NCI-H1417 treated with DMSO at 0.1 percent for 48 hours (cell line): Measurements from ENCODE around the gene SPC25.
"Not testable (repeated sequence)": the region's sequence is repeated elsewhere in the genome, so short reads cannot be mapped to it uniquely, and the experiment has no call there.

ENCODE experiments used
- DNase-seq: peaks from one replicate; lab custom pipeline; 2025; lab: John Stamatoyannopoulos, UW

SPC25 gene

DNA sequence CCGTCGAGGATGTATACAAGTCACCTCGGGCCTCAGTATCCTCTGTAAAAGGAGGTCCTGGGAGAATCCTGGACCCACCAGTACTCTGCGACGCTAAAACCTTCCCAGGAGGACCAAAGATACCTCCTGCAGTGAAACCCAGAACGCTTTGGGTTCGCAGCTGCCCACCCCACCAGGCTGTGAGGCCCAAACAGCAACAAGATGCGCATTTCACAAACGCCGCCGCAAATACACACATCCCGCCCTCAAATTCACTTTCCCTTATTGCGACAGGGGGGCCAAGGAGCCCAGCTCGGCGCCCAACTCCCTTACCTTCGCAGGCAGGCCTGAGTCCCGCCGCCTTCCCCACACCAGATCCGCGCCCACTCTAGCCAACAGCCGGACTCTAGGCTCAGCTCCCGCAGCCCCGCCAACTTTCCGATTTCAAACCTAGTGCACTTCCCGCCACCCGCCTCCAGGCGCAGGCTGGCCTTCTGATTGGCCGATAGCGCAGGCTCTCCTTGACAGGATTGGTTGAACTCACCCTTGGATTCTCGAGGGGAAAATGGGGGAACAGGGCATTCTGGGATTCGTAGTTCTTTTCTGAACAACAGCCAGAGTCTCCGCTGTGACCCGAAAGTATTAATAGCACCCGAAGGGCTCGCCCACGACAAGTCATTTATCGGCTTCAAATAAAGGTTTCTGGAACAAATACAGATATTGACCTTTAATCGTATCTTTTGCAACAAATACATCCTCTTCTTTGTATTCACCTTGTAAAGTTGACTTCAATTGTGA lies at the start of gene SPC25:
SPC25 (minus strand) TSS at position 425 of the 777 bp plus-strand sequence. CDS start 911 bp downstream, outside the sequence.
- DNase-seq: no peak

- no peak for DNase-seq
Observed at GRCh38 chr2:168939918-168940317, 49.7 kb upstream of the SPC25 start.

- DNase-seq: no peak
Observed at GRCh38 chr2:168939061-168939460, 48.8 kb upstream of the SPC25 start.

- DNase-seq: no peak
Observed at GRCh38 chr2:168935810-168936581, 45.8 kb upstream of the SPC25 start.

- no peak for DNase-seq
Observed at GRCh38 chr2:168934826-168935225, 44.6 kb upstream of the SPC25 start.

DNA sequence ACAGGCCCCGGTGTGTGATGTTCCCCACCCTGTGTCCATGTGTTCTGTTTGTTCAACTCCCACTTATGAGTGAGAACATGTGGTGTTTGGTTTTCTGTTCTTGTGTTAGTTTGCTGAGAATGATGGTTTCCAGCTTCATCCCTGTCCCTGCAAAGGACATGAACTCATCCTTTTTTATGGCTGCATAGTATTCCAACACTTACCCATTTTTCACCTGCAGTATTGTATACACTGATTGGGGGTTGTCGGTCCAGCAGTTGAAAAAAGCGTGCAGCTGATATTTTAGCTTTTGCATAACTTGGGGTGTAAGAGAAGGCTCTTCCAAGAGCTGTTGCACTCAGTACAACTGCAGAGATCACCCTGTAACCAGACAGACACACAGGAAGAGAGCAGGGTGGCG lies 41.9 kb upstream of the SPC25 start:
- not testable (repeated sequence) for DNase-seq

DNA sequence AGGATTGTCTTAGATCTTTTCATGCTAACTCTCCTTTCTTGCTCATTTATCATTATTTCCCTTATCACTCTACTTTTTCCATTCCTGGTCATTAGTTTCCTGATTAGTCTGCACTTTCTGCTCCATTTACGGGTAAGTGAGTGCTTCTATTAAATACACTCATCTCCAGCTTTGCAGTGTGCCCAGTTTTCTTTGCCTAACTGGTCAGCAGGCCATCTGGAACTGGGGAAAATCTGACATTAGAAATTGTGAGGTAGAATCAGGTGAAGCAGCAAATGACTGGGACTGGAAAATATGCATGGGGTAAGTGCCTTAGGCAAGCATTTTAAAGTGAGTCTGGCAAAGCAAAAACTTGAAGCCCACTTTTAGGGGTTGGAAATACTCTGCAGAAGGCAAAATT lies 40.0 kb upstream of the SPC25 start:
- DNase-seq: no peak

DNA sequence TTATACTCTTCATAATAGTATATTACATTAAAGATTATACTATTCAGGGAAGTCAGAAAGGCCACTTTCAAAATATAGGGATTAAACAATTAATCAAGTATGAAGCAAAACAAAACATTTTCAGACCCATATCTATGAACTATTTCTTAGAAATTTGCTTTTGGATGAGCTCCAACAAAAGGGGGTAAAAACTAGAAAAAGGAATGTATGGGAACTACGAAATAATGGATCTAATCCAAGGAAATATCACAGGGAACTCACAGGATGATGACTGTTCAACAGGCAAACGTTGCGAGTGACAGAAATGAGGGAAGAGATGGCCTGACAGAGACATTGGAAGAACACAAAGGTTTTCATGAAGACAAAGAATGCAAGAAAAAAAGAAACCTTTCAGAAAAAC lies 38.8 kb upstream of the SPC25 start:
- DNase-seq: no peak

- no peak for DNase-seq
Observed at GRCh38 chr2:168928113-168928831, 38.0 kb upstream of the SPC25 start.

DNA sequence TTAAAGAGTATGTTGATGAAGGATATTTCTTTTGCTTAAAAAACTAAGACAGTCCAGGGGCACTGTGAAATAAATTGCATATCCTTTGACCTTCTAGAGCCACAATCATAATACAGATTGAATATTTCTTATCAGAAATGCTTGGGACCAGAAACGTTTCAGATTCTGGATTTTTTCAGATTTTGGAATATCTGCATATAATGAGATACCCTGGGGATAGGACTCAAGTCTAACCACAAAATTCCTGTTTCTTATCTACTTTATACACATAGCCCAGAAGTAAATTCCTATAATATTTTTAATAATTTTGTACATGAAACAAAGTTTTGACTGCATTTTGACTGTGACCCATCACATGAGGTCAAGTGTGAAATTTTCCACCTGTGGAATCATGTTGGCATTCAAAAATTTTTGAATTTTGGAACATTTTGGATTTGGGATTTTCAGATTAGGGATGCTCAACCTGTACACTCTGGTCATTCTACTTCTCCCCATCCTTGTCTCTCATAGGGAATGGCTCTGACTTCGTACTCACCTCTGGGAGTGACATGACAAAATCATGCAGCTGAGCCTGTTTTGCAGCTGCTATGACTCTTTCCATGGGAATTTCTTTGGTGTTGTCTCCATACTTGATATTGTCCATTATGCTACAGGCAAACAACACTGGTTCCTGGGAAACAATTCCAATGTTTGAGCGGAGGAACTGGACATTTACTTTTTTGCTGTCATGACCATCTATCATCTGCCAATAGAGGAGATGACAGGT lies 36.6 kb upstream of the SPC25 start:
- no peak for DNase-seq

DNA sequence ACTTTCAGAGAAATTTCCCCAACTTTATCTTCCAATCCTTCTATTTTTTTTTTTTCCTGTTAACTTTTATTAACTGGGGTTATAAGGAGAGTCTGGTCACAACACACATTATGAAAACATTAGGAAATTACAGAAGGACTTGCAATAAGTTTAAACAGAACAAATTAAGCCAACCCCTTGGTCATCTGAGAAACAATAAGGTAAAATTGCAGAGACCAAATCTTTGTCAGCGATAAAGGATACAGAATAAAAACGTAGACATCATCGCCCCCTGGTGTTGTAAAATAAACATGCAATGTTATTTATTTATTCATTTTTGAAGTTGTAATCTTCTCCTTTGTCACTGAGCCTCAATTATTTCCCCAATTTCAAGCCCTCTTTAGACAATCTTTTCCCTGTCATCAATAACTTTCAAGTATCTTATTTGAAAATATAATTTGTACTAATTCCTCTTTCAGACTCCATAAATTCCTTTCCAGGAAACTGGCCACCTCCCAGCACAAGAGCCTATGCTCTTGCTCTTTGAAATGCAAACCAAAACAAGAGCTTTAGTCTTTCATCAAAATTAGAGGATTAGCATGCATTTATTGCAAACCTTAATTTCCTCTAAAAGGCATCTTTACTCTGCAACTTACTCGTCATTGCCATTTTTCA lies 30.4 kb upstream of the SPC25 start:
- no peak for DNase-seq

DNA sequence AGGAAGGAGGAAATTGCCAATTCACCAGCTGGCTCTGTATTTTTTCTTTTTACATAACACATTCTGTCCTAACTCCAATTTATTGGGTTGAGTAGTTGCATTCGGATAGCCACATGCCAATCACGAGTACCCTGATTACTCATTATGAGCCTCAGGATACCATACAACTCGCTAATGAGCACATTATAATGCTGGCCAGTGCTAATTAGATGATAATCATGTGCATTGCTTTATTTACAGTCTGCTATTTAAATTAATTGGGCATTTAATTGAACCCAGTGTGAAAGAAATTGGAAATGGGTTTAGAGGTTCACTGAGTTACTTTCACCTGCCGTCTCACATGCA lies 26.1 kb upstream of the SPC25 start:
- no peak for DNase-seq

DNA sequence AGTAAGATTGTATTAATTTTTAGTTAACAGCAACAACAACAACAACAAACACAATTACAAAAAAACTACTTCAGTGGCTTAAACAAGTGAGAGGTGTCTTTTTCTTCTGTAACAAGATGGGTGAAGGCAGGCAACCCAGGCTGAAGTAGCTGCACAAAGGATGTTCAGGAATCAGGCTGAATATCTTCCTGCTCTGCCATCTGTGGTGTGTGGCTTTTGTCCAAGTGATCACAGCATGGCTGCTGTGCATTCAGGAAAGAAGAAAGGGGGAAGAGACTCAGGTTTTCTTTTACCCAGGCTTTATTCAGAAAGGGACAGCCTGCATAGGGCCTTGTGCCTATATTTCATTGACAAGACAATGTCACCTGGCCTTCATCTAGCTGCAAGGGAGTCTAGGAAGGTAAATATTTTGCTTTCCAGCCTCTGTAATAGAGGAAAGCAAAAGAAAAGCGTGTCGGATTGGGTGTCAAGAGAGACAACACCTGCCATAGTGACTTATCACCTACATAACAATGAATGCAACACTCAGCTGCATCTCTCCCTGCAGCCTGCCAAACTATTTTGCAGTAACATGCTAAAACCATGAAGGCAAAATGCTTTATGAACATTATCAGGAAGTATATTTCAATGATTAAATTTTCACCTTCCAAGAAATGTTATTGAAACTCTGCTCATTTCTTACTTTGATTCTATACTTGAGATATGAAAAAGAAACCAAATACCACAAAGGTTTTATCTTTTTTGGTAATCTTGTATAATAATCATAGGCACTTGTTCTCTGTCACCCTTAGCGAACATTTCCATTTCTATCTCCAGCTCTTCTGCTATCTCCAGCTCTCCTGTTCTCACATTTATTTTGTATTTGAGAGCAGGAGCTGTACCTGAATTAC lies 25.5 kb upstream of the SPC25 start:
- no peak for DNase-seq

- DNase-seq: no peak
Observed at GRCh38 chr2:168913495-168913894, 23.3 kb upstream of the SPC25 start.

- no peak for DNase-seq
Observed at GRCh38 chr2:168912901-168913369, 22.7 kb upstream of the SPC25 start.

- DNase-seq: no peak
Observed at GRCh38 chr2:168912466-168912865, 22.2 kb upstream of the SPC25 start.

DNA sequence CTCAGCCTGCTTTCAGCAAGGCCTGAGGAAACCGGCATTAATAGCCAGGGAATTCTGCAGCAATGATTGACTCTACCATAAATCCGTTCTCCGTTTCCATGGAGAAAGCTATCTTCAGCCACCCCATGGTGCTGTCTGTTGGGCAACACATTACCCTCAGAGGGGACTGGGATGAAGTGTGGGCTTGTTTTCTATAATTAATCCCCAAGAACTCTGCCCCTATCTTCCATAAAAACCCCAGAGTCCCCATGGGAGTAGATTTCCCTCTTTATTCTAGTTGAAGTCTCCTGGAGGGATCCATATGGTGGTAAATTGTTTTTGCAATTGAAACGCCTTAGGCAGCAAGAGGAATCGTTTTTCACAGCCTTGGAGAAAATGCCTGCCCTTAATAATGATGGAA lies 20.1 kb upstream of the SPC25 start:
- DNase-seq: no peak

GRCh38 chr2:168907940-168908662 lies 17.9 kb upstream of the SPC25 start:
- no peak for DNase-seq

GRCh38 chr2:168904358-168904757 lies 14.1 kb upstream of the SPC25 start:
- DNase-seq: no peak

GRCh38 chr2:168903888-168904287 lies 13.7 kb upstream of the SPC25 start:
- no peak for DNase-seq
